Middle frontal gyrus (tissue), 1 donor: ENCODE results near the gene IQGAP1.
"Not testable (repeated sequence)": the region's sequence is repeated elsewhere in the genome, so short reads cannot be mapped to it uniquely, and the experiment has no call there.

Source experiments
- DNase-seq: peaks from one replicate; pipeline ENCODE4 v3.0.0-alpha.2; 2015; ENCODE audit warnings: low spot score; ENCODE audit errors: extremely low spot score

The IQGAP1 gene

DNA sequence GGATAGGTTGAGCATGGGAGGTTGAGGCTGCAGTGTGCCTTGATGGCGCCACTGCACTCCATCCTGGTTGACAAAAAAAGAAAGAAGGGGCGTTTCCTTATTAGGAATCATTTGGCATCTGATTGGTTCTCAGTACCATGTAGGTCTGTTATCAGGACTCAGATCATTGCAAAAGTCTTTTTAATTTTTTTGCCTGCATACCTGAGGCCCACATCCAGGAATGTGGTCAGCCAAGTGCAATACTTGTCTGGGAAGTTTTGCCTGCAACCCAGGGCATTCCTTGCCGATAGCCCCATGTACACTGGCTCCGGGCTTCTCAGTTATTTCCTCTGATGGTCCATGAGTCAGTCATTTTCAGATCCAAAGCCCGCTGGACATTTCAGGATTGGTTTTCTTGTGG is 91.6 kb downstream of the IQGAP1 start:
- no peak for DNase-seq

DNA sequence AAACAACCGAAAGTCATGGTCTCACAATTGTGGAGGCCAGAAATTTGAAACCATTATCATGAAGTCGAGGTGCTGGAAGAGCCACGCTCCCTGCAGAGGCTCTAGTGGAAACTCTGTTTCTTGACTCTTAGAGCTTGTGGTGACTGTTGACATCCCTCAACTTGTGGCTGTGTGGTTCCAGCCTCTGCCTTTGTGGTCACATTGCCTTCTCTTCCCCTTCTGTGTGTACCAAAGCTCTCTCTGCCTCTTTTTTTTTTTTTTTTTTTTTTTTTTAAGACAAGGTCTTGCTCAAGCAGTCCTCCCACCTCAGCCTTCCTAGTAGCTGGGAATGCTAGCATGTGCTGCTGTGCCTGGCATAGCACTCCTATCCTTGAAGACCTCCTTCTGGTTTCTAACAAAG is 93.0 kb downstream of the IQGAP1 start:
- DNase-seq: no peak

DNA sequence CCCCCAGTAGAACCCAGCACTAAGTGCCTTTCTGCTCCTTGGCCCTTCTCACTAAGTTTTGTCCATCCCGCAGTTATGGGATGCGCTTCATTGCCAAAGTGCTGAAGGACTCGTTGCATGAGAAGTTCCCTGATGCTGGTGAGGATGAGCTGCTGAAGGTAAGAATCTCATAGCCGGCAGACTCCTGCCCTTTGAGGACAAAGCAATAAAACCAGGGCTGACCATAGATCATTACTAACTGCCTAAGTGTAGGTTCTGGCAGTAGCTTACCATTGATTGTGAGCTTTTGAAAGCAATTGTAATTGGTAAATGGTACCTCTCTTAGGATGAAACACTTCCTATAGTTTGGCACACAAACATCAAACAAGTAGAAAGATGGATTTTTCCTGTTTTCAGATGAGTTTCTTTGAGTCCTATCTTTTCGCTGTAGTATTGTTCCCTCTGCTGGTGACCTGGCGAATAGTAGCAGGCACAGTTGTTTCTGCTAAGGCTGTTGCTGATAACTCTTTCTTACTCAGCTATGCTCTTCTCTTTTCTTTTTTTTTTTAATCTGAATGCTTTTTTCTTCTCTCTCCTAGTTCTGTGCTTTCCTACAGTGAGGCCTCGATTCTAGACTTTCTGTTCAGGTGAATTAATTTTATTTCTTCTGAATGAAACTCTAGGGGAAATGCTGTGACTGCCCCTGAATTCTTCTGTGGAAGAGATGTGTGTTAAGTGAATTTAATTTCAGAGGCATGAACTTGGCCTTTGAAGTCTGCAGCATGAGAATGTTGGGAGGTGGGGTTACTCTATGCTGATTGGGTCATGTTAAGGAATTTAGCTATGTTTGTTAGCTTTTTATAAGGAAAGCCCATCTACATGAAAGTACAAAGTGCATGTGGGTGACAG is 94.3 kb downstream of the IQGAP1 start:
- peak; percentile 34 for DNase-seq

DNA sequence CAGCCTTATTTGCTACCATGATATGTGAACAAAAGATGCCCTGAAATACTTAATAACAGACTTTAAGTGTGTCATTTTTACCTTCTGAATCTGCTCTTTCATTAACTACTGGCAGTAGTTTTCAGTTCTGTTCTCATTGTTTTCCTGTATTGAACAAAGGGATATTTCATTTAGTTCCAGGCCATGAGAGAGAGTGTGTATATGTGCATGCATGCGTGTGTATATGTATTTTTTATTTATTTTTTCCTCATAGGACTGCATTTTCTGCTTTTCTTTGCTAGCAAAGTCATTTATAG is 94.9 kb downstream of the IQGAP1 start:
- no peak for DNase-seq

DNA sequence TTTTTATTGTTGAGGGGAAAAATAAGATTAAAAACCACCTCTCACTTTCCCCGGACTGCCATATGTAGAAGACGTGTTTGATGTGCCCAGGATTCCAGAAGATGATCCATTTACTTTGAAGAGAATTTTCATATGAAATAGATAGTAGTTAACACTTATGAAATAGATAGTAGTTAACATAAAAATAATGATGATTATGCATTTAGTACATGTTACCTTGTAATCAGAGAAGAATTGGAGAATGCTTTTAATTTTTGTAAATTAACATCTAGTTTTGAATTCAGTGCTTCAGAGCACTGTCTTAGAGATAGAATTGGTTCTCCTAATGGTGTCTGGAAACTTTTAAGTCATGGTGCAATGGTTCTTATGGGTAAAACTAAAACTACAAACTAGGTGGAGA is 95.6 kb downstream of the IQGAP1 start:
- no peak for DNase-seq

DNA sequence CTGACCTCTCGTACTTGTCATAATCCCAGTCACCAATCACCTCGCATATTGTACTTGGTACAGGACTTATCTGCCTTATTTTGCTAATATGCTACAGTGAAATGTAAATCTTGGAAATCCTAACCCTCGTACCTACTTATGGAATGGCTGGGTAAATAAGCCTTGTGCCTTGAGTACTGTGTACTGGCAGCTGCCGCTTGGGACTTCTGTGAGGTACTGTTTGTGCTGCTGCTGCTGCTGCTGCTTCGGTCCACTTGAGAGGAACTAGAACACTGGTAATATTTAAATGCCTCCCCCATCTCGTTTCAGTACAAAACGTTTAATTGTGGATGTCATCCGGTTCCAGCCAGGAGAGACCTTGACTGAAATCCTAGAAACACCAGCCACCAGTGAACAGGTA is 99.1 kb downstream of the IQGAP1 start:
- DNase-seq: no peak

DNA sequence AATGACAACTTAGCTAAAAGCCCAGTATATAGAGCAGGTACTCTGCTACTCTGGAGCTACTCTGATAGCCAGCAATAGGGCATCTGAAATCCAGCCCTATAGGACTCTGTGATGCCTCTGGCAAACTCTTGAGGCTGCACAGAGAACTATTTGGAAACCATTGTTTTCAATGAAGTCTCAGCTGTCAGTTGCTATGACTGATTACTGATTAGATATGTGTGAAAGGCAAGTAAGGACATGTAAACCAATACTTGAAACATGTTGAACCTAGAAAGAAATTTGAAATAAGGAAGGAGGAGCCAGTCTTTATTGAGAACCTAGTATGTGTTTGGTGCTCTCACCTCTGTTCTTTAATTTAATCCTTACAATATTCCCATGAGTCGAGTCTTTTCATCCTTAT is 101.5 kb downstream of the IQGAP1 start:
- no peak for DNase-seq

DNA sequence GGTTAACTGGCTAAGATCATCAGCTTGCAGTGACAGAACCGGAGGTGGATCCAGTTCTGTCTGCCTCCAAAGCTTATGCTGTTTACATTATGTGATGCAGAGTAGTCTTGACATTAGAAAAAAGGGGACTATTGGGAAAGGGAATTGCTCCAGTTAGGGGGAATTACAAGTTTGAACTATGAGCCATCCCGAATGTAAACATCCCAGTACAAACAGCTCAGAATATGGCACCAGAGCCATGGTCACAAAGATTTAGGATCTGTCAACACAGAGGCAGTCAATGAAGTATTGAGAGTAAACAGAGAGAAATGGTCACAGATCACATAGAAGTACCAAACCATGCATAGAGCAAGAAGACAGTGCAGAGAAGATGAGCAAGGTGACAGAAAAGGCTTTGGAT is 101.9 kb downstream of the IQGAP1 start:
- DNase-seq: no peak

DNA sequence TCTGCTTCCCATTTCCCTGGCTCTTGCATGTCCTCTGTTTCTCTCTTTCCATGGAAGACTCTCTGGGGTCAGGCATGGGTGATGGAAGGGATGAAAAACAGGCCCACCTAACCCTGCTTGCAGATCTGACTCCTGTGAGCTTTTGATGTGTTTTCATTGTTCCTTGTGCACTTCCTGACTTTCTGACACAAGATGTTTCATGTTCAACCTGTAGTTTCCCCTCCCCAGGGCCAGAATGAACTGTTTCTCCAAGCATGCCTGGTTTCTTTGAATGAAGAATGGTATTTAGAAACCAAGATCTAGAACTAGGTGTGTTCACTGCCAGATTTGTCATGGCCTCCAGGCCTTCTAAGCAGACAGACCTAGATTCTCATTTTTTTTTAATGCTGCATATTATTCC is 105.6 kb downstream of the IQGAP1 start:
- no peak for DNase-seq

DNA sequence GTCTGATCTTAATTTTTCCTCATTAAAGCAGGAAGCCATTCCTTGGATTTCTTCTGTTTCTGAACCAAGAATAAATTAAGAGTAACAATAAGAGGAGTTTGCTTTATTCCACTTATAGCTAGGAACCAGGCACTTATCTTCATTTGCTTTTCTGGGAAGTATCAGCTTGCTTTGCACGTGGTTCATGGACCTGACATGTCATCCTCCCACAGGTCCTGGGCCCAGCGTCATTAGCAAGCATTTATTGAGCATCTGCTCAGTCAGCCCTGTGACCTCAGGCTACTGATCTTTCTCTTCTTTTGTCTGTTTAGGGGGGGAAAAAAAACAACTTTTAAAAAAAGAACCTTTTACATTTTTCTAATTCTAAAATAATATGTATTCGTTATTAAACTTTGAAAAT is 107.0 kb downstream of the IQGAP1 start:
- DNase-seq: no peak

DNA sequence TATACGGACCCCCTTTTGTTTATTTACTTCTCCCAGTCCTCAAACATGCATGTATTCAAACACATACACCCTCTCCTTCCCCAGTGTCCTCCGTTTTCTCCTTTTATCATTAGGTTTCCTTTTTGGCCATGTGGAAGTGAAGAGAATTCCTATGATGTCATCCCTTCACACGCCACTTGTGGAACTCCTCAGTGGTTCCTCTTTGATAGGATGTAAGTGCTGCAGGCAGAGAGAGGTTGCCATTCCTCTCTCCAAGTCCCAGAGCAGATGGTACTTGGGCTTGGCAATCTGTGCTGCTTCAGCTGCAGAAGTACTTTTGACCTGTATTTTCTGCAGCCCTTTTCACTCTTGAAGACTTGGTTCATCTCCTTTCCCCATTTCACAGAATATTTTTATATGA is 108.7 kb downstream of the IQGAP1 start:
- no peak for DNase-seq

DNA sequence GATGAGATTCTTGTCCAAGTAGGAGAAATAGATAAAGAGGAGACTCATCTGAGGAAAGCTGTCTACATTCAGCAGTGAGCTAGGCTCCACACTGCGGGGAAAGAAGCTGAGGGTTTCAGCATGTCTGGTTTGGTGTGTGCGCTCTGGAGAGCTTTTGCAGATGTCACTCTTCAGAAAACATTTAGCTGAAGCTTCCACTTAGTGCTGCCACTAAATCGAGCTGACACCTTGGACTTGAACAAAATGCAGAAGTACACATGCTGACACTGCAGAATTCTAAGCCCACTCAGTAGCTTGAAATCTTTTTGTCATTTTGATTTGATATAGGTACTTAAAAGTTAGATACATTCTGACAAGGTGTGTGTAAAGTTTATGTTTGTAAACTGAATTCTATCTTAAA is 109.3 kb downstream of the IQGAP1 start:
- DNase-seq: no peak

DNA sequence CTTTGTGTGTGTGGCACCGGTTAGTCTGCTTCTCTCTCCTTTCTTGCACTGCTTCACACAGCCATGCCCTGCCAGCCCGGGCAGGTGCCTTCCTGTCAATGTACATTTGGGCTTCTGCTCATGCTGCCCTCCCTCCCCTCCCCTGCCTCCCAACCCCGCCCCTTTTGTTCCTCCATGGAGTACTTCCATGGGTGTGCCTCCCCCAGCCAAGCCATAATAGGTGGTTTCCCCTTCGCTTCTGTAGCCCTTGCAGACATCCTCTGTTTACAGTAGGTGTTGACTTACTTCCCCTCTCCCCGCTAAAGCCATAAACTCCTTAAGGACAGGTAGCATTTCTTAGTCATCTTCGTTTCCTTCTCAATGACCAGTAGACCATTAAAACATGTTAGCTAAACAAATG is 109.9 kb downstream of the IQGAP1 start:
- no peak for DNase-seq

DNA sequence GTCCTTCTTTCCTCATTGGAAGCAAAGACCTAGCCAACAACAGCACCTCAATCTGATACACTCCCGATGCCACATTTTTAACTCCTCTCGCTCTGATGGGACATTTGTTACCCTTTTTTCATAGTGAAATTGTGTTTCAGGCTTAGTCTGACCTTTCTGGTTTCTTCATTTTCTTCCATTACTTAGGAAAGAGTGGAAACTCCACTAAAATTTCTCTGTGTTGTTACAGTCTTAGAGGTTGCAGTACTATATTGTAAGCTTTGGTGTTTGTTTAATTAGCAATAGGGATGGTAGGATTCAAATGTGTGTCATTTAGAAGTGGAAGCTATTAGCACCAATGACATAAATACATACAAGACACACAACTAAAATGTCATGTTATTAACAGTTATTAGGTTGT is 112.1 kb downstream of the IQGAP1 start:
- no peak for DNase-seq

DNA sequence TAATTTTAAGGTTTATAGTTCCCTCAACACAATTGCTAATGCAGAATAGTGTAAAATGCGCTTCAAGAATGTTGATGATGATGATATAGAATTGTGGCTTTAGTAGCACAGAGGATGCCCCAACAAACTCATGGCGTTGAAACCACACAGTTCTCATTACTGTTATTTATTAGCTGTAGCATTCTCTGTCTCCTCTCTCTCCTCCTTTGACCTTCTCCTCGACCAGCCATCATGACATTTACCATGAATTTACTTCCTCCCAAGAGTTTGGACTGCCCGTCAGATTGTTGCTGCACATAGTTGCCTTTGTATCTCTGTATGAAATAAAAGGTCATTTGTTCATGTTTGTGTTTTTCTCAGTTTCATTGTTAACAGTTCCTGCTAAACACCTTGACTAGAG is 113.9 kb downstream of the IQGAP1 start:
- DNase-seq: no peak

DNA sequence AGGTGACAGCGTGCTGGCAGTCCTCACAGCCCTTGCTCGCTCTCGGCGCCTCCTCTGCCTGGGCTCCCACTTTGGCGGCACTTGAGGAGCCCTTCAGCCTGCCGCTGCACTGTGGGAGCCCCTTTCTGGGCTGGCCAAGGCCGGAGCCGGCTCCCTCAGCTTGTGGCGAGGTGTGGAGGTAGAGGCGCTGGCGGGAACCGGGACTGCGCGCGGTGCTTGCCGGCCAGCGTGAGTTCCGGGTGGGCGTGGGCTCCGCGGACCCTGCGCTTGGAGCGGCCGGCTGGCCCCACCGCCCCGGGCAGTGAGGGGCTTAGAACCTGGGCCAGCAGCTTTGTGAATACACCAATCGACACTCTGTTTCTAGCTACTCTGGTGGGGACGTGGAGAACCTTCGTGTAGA is 122.7 kb downstream of the IQGAP1 start:
- not testable (repeated sequence) for DNase-seq

DNA sequence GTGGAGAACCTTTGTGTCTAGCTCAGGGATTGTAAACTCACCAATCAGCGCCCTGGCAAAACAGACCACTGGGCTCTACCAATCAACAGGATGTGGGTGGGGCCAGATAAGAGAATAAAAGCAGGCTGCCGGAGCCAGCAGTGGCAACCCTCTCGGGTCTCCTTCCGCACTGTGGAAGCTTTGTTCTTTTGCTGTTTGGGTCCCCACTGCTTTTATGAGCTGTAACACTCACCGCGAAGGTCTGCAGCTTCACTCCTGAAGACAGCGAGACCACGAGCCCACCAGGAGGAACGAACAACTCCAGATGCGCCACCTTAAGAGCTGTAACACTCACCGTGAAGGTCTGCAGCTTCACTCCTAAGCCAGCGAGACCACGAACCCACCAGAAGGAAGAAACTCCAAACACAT is 123.2 kb downstream of the IQGAP1 start:
- DNase-seq: not testable (repeated sequence)

DNA sequence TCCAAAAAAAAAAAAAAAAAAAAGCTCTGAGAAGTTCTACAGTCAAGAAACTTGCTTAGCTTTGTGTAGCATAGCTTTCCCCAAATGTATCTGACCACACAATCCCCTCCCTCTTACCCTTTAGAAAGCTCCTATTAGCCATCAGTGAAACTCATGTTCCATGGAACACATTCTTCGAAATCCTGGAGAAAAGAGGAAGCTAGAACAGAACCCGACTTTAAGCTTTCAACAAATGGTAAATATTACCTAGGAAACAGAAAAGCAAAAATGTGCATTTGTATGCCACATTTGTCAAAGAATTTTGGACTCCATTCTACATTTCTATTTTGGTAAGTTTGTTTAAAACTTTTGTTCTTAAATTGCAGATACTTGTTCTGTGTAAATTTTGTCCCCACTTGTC is 124.2 kb downstream of the IQGAP1 start:
- DNase-seq: no peak

DNA sequence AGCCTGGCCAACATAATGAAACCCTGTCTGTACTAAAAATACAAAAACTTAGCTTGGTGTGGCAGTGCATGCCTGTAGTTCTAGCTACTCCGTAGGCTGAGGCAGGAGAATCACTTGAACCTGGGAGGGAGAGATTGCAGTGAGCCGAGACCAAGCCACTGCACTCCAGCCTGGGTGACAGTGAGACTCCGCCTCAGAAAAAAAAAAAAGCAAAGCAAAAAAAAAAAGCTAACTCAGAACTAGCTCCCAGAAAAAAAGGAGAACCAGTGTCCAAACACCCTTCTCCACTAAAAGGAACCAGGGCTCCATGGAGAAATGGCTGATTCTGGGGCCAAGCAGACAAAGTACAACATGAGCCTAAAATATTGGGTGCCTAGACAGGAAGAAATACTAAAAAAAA is 124.9 kb downstream of the IQGAP1 start:
- DNase-seq: no peak

DNA sequence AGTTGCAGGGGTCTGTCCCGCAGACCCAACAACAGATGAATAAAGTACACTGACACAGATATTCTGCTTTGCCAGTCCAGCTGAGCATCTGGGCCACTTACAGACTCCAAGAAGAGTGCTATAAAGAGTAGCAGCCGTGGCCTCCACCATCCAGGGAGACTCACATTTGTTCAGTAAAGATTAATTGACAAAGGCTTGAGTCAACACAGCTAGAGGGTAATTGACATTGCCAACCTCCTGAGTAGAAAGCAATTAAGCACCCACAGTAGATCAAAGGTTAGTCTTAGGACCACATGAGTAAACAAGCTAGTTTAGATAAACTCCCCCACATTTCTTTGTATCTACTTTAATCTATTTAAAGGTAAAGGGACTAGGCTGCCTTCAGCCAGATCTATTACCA is 125.4 kb downstream of the IQGAP1 start:
- DNase-seq: no peak

DNA sequence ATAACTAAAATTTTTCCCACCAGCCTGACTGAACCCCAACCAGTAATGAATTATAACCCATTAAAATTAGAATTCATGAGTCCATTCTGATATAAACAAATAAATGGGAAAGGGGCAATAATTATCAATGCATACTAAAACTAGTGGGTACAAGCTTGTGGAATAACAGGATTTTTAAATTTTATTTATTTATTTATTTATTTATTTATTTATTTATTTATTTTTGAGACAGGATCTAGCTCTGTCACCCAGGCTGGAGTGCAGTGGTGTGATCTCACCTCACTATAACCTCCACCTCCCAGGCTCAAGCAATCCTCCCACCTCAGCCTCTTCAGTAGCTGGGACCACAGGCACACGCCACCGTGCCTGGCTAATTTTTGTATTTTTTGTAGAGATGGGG is 125.9 kb downstream of the IQGAP1 start:
- not testable (repeated sequence) for DNase-seq

DNA sequence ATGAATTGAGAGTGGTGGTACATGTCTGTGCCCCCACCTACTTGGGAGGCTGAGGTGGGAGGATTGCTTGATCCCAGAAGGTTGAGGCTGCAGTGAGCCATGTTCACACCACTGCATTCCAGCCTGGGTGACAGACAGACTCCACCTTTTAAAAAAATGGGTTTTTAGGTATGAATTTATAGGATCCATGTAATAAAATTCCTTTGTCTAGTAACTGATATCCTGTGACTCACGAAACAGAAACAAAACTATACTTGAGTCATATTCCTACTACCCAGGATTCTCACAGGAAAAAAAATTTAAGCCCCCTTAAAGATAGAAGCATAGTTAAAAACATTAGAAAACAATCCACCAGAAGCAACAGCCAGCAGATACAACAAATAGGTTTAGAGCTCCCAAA is 131.6 kb downstream of the IQGAP1 start:
- no peak for DNase-seq

DNA sequence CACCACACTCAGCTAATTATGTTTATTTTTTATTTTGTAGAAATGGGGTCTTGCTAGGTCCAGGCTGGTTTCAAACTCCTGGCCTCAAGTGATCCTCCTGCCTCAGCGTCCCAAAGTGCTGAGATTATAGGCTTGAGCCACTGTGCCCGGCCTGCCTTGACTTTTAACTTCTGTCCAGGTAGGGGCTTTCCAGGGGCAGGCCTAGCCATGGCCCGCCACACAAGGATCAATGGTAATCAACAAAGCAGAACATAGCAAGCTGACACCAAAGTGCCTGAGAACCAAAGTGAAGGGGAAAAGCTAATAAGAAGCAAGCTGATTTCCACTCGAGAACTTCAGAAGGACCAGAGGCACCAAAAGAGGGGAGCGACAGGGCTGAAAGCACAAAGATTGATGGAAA is 132.3 kb downstream of the IQGAP1 start:
- DNase-seq: no peak

DNA sequence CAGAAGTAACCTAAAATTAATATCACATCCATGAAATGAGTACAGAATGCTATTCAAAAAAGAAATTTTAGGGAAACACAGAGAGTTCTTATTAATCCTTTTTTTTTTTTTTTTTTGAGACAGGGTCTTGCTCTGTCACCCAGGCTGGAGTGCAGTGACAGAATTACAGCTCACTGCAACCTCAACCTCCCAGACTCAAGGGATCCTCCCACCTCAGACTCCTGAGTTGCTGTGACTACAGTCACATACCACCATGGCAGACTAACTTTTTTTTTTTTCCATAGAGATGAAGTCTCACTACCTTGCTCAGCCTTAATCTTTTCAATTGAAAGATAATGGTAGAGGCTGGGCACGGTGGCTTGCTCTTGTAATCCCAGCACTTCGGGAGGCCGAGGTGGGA is 135.3 kb downstream of the IQGAP1 start:
- no peak for DNase-seq
